DND-41 (cell line): ENCODE results near the gene LPCAT3.

ENCODE experiments used
- CTCF ChIP-seq: IDR thresholded peaks from 2 replicates; pipeline ENCODE4 v1.5.1; 2012; ENCODE audit warnings: borderline replicate concordance, low read length, moderate library complexity, mild to moderate bottlenecking; ENCODE audit not compliant: poor library complexity, severe bottlenecking; ENCODE audit errors: extremely low read depth
- EZH2 ChIP-seq: IDR thresholded peaks from 3 replicates; pipeline ENCODE4 v1.6.1; 2012; ENCODE audit warnings: borderline replicate concordance, low read depth, mild to moderate bottlenecking, moderate library complexity, low read length, inconsistent platforms; ENCODE audit not compliant: severe bottlenecking

- TF ChIP-seq CTCF (no peak), EZH2 (no peak)
Observed at GRCh38 chr12:6961278-6961694, 57.0 kb downstream of the LPCAT3 start.
